HCT116 (cell line): Measurements from ENCODE around the gene SPTBN1. TPM values are rescaled to one million over a fixed set of nuclear protein-coding genes. Genes with fewer than 3 reads are reported as not detected.

Experiments used
- ATAC-seq: fragments of 200-7000 bp; cut with Tn5 transposase; 2 replicates; pipeline ENCODE4 v1.9.1; 2020; ENCODE audit warnings: mild to moderate bottlenecking, moderate library complexity
- BruUV-seq: library from RNA; stranded (reverse); fragments of 400-500 nt; replicated peaks from 2 replicates; lab custom pipeline; 2021; lab: Mats Ljungman, UMichigan
- CTCF ChIA-PET: fragments of 300-600 bp; sonication (Branson Sonifier 250); formaldehyde crosslinking; loops from one replicate; lab custom pipeline; 2021; ENCODE audit warnings: antibody characterized with exemption; lab: Charles Lee
- POLR2A ChIA-PET: fragments of 300-600, 350-600 bp; sonication (Branson Sonifier 250); formaldehyde crosslinking; loops from one replicate; lab custom pipeline; 2021; ENCODE audit warnings: antibody characterized with exemption; lab: Charles Lee
- RAD21 ChIA-PET, 2 experiments: fragments of 300-600 bp; sonication (Branson Sonifier 250); formaldehyde crosslinking; loops; one replicate each; lab custom pipeline; 2023; ENCODE audit warnings: low total read pairs in 2 of 2; ENCODE audit not compliant: uncharacterized antibody in 2 of 2, unreplicated experiment in 2 of 2, low non-redundant PET in 1 of 2; lab: Charles Lee
- DNase-seq: peaks from one replicate; pipeline ENCODE4 v3.0.0-alpha.2; 2010; ENCODE audit warnings: low read depth, low spot score
- H2AFZ ChIP-seq: fragments of 200-600 bp; shearing (Covaris generic), sonication (generic); 2 replicates; pipeline ENCODE4 v1.6.1; 2017; ENCODE audit warnings: low read depth, mixed run types, mixed read lengths, antibody characterized with exemption, low read length; ENCODE audit not compliant: poor library complexity, severe bottlenecking
- H3K27ac ChIP-seq: 2 replicates; pipeline ENCODE4 v1.5.1; 2012; ENCODE audit warnings: low read depth, low read length
- H3K27me3 ChIP-seq: fragments of 200-600 bp; sonication (generic); 2 replicates; pipeline ENCODE4 v1.6.1; 2016; ENCODE audit warnings: mixed run types, low read length, mixed read lengths; ENCODE audit not compliant: insufficient read depth
- H3K36me3 ChIP-seq, 2 experiments: fragments of 200-500 bp in 1 of 2; fragments of 200-600 bp in 1 of 2; sonication (Bioruptor generic) in 1 of 2; sonication (generic) in 1 of 2; 2 replicates each; pipeline versions ENCODE4 v1.5.1 to v1.6.1; 2014 to 2016; ENCODE audit warnings: low read length in 2 of 2, inconsistent platforms in 1 of 2, mixed read lengths in 1 of 2, mixed run types in 1 of 2; ENCODE audit not compliant: insufficient read depth in 2 of 2, control insufficient read depth in 1 of 2
- H3K4me1 ChIP-seq, 2 experiments: fragments of 200-600 bp in 1 of 2; sonication (generic) in 1 of 2; 2 replicates each; pipeline versions ENCODE4 v1.5.1 to v1.6.1; 2012 to 2017; ENCODE audit warnings: low read length in 2 of 2, inconsistent platforms in 1 of 2, mild to moderate bottlenecking in 1 of 2, mixed read lengths in 1 of 2, mixed run types in 1 of 2, moderate library complexity in 1 of 2; ENCODE audit not compliant: insufficient read depth in 2 of 2, control insufficient read depth in 1 of 2
- H3K4me2 ChIP-seq: fragments of 200-600 bp; sonication (generic); 2 replicates; pipeline ENCODE4 v1.6.1; 2017; ENCODE audit warnings: mixed run types, low read length, mixed read lengths
- H3K4me3 ChIP-seq, 2 experiments: fragments of 200-600 bp in 1 of 2; sonication (generic) in 1 of 2; replicated peaks in 1 of 2; 2 replicates each; pipeline ENCODE4 v1.5.1; 2011 to 2016; ENCODE audit warnings: low read length in 2 of 2, control low read depth in 1 of 2, low read depth in 1 of 2, mild to moderate bottlenecking in 1 of 2, mixed read lengths in 1 of 2, mixed run types in 1 of 2
- H3K79me2 ChIP-seq: fragments of 200-600 bp; sonication (generic); 2 replicates; pipeline ENCODE4 v1.6.1; 2017; ENCODE audit warnings: mild to moderate bottlenecking, mixed run types, low read length, moderate library complexity, mixed read lengths; ENCODE audit not compliant: insufficient read depth
- H3K9ac ChIP-seq: fragments of 200-600 bp; sonication (generic); 2 replicates; pipeline ENCODE4 v1.6.1; 2016; ENCODE audit warnings: low read length, mixed read lengths
- H3K9me2 ChIP-seq: fragments of 200-600 bp; sonication (generic), shearing (Covaris generic); 2 replicates; pipeline ENCODE4 v1.6.1; 2017; ENCODE audit warnings: mixed run types, mild to moderate bottlenecking, moderate library complexity; ENCODE audit not compliant: insufficient read depth
- H3K9me3 ChIP-seq, 2 experiments: fragments of 200-500 bp in 1 of 2; fragments of 200-600 bp in 1 of 2; sonication (Bioruptor generic) in 1 of 2; sonication (generic) in 1 of 2; 2 replicates each; pipeline ENCODE4 v1.6.1; 2014 to 2017; ENCODE audit warnings: low read length in 2 of 2, mixed read lengths in 2 of 2, inconsistent platforms in 1 of 2, low read depth in 1 of 2, mild to moderate bottlenecking in 1 of 2, mixed run types in 1 of 2, moderate library complexity in 1 of 2; ENCODE audit not compliant: control insufficient read depth in 1 of 2, insufficient read depth in 1 of 2
- H4K20me1 ChIP-seq: fragments of 200-600 bp; sonication (generic), shearing (Covaris generic); 2 replicates; pipeline ENCODE4 v1.6.1; 2017; ENCODE audit warnings: mixed run types, mild to moderate bottlenecking, moderate library complexity; ENCODE audit not compliant: insufficient read depth
- ATF3 ChIP-seq: IDR thresholded peaks from 2 replicates; pipeline ENCODE4 v1.6.1; 2012
- CEBPB ChIP-seq: IDR thresholded peaks from 2 replicates; pipeline ENCODE4 v1.6.1; 2012; ENCODE audit warnings: low read depth
- EGR1 ChIP-seq: IDR thresholded peaks from 2 replicates; pipeline ENCODE4 v1.6.1; 2012; ENCODE audit warnings: low read depth
- ELF1 ChIP-seq: IDR thresholded peaks from 2 replicates; pipeline ENCODE4 v1.6.1; 2012; ENCODE audit warnings: low read depth, borderline replicate concordance
- EZH2phosphoT487 ChIP-seq: fragments of 200-600 bp; IDR thresholded peaks from 2 replicates; pipeline ENCODE4 v1.6.1; 2018; ENCODE audit warnings: antibody characterized with exemption, borderline replicate concordance
- FOSL1 ChIP-seq: IDR thresholded peaks from 2 replicates; pipeline ENCODE4 v1.6.1; 2012; ENCODE audit warnings: low read depth
- POLR2AphosphoS5 ChIP-seq: IDR thresholded peaks from 2 replicates; pipeline ENCODE4 v1.6.1; 2011; ENCODE audit warnings: mild to moderate bottlenecking, low read depth, low read length, moderate library complexity
- RAD21 ChIP-seq: IDR thresholded peaks from 2 replicates; pipeline ENCODE4 v1.6.1; 2012; ENCODE audit warnings: low read depth, mild to moderate bottlenecking
- SRF ChIP-seq: IDR thresholded peaks from 2 replicates; pipeline ENCODE4 v1.6.1; 2012; ENCODE audit warnings: low read depth
- TCF7L2 ChIP-seq: IDR thresholded peaks from 2 replicates; pipeline ENCODE4 v1.7.0; 2011; ENCODE audit warnings: borderline replicate concordance, inconsistent platforms; ENCODE audit not compliant: insufficient read depth, insufficient read length; ENCODE audit errors: extremely low read depth
- YY1 ChIP-seq: IDR thresholded peaks from 2 replicates; pipeline ENCODE4 v1.6.1; 2011; ENCODE audit warnings: low read length, low read depth, moderate library complexity, mild to moderate bottlenecking; ENCODE audit not compliant: insufficient replicate concordance; ENCODE audit errors: extremely low read depth
- ZBTB33 ChIP-seq: IDR thresholded peaks from 2 replicates; pipeline ENCODE4 v1.6.1; 2011; ENCODE audit warnings: mild to moderate bottlenecking, low read length, moderate library complexity; ENCODE audit not compliant: insufficient replicate concordance; ENCODE audit errors: extremely low read depth
- ZFX ChIP-seq: fragments of 450-650 bp; IDR thresholded peaks from 2 replicates; pipeline ENCODE4 v1.6.1; 2017
- ZNF274 ChIP-seq: fragments of 200-500 bp; sonication (Bioruptor generic); IDR thresholded peaks from 2 replicates; pipeline ENCODE4 v1.6.1; 2014; ENCODE audit warnings: mild to moderate bottlenecking, low read depth, low read length, inconsistent platforms
- intact Hi-C: fragments of 100-400 bp; cut with micrococcal nuclease; formaldehyde crosslinking; loops from 2 replicates; pipeline ENCODE4 v1.10.0; 2022
- total RNA-seq: library from RNA; stranded (reverse); gene quantifications from one replicate; pipeline ENCODE4 v1.2.1, GENCODE V29; 2021; ENCODE audit not compliant: unreplicated experiment

SPTBN1 gene
- total RNA-seq, 1 experiment from 2014 or later, result 84.4 TPM

- Histone ChIP-seq H3K4me2 (no peak overlapping the region), H3K36me3 (no peaks in the 10 kb centered on the region), H4K20me1 (no peaks in the 10 kb centered on the region), H3K9ac (no peak overlapping the region), H3K79me2 (no peaks in the 10 kb centered on the region), H3K9me3 (no peaks in the 10 kb centered on the region), H3K9me2 (no peaks in the 10 kb centered on the region), H3K27me3 (no peaks in the 10 kb centered on the region), H2AFZ (no peak overlapping the region), H3K27ac (no peak overlapping the region), H3K4me3 (no peak overlapping the region), H3K4me1 (no peaks in the 10 kb centered on the region)
- no peak for ATAC-seq
- DNase-seq, result no peak
- ChIA-PET POLR2A (no interaction called here), CTCF (no interaction called here), RAD21 (no interaction called here)
- intact Hi-C loops, result no loop called here
- BruUV-seq, result no TSS peak
- TF ChIP-seq FOSL1 (no peak), EZH2phosphoT487 (no peak), CEBPB (no peak), RAD21 (no peak), ZBTB33 (no peak), POLR2AphosphoS5 (no peak), YY1 (no peak), EGR1 (no peak), ZNF274 (no peak), ATF3 (no peak), ZFX (no peak), ELF1 (no peak), SRF (no peak), TCF7L2 (no peak)
Measured at GRCh38 chr2:54440050-54440449, 16.1 kb upstream of the SPTBN1 start.
